ENCODE measurements around the gene YIPF6. TPM values are rescaled to one million over a fixed set of nuclear protein-coding genes. Genes with fewer than 3 reads are reported as not detected.

The YIPF6 gene
- total and polyA plus RNA-seq, 2 of the 13 experiments (the other 11 are each of a cell fraction or from before 2014, with no cell fraction given) = 37.8 to 43.6 TPM

- TF ChIP-seq ERF (CRISPR knock-in tag; IDR thresholded peaks at IDR 0.05) = no peak
- no peak for TF ChIP-seq CBX5 (CRISPR knock-in tag; IDR thresholded peaks at IDR 0.05; ENCODE audit: borderline replicate concordance)
- no peak for TF ChIP-seq GTF3A (CRISPR knock-in tag; conservative IDR thresholded peaks at IDR 0.05)
- no peak for TF ChIP-seq ZNF766 (CRISPR knock-in tag; IDR thresholded peaks at IDR 0.05; ENCODE audit: borderline replicate concordance)
- no peak for TF ChIP-seq PBX2 (CRISPR knock-in tag; IDR thresholded peaks at IDR 0.05)
- no peak for TF ChIP-seq SIN3A (IDR thresholded peaks at IDR 0.05; ENCODE audit: borderline replicate concordance, low read depth, low read length)
- no peak for TF ChIP-seq MLX (CRISPR knock-in tag; IDR thresholded peaks at IDR 0.05)
- TF ChIP-seq ZNF572 (CRISPR knock-in tag; IDR thresholded peaks at IDR 0.05) = no peak
- no peak for TF ChIP-seq HNF1A (IDR thresholded peaks at IDR 0.05; ENCODE audit: low read depth)
- no peak for TF ChIP-seq HNF1A (CRISPR knock-in tag; IDR thresholded peaks at IDR 0.05; ENCODE audit: borderline replicate concordance)
- no peak for TF ChIP-seq SMAD1 (CRISPR knock-in tag; IDR thresholded peaks at IDR 0.05; ENCODE audit: borderline replicate concordance, low read depth)
- no peak for TF ChIP-seq CTCF (CRISPR knock-in tag; IDR thresholded peaks at IDR 0.05)
- TF ChIP-seq CBX2 (IDR thresholded peaks at IDR 0.05; ENCODE audit: low read depth, low read length) = no peak
- no peak for TF ChIP-seq CBX2 (CRISPR knock-in tag; IDR thresholded peaks at IDR 0.05; ENCODE audit: low read depth)
- TF ChIP-seq ZBTB38 (CRISPR knock-in tag; IDR thresholded peaks at IDR 0.05) = no peak
- no peak for TF ChIP-seq TOE1 (CRISPR knock-in tag; IDR thresholded peaks at IDR 0.05)
- no peak for TF ChIP-seq ZSCAN9 (CRISPR knock-in tag; IDR thresholded peaks at IDR 0.05; ENCODE audit: borderline replicate concordance)
- TF ChIP-seq ZMYM3 (CRISPR knock-in tag; IDR thresholded peaks at IDR 0.05) = no peak
- H3K4me1 ChIP-seq (ENCODE audit: insufficient read depth, low read length) = peaks cover 23% of the 10 kb centered on the region
- BruUV-seq (replicated peaks) = no TSS peak
- H3K4me2 ChIP-seq (ENCODE audit: low read depth, low read length) = no peak overlapping the region
- no peaks in the 10 kb centered on the region for H3K79me2 ChIP-seq (ENCODE audit: insufficient read depth, low read length)
- H3K9me3 ChIP-seq (ENCODE audit: low read length) = no peaks in the 10 kb centered on the region
- H3K36me3 ChIP-seq (replicated peaks in 1 of 2; ENCODE audit: control insufficient read depth in 1 of 2, insufficient read depth in 2 of 2, low read length in 2 of 2) = no peaks in the 10 kb centered on the region
- no peak overlapping the region for H2AFZ ChIP-seq (ENCODE audit: low read length)
- H3K27me3 ChIP-seq (ENCODE audit: control insufficient read depth in 1 of 2, insufficient read depth in 2 of 2, low read length in 2 of 2) = no peaks in the 10 kb centered on the region
- DNase-seq (ENCODE audit: low spot score) (no peak), ATAC-seq (no peak), FAIRE-seq (no peak)
- in situ Hi-C loops (cut with HindIII; ENCODE audit: extremely low pct_ligation_motif_present, low pct_unique_long_range_greater_than_20kb) (no loop called here), intact Hi-C loops (cut with micrococcal nuclease; ENCODE audit: unreplicated experiment) (no loop called here)
- H3K9ac ChIP-seq (ENCODE audit: insufficient read depth, low read depth, low read length) = no peak overlapping the region
- CTCF ChIA-PET (ENCODE audit: low intra/inter-chr PET ratio, low total read pairs) = no interaction called here
- POLR2A ChIA-PET = no interaction called here
- H4K20me1 ChIP-seq (ENCODE audit: insufficient read depth, low read length) = no peaks in the 10 kb centered on the region
- no peak overlapping the region for H3K27ac ChIP-seq (ENCODE audit: extremely low read length, insufficient read depth, low read length)
- no peak overlapping the region for H3K4me3 ChIP-seq (replicated peaks in 1 of 3; ENCODE audit: insufficient read depth in 1 of 3, low read depth in 2 of 3, low read length in 3 of 3)
- WGBS (ENCODE audit: low lambda C conversion rate) = 100% methylated on average over 1 of the region's 1 CpG
Observed at GRCh38 chrX:68480969-68481368, 17.9 kb upstream of the YIPF6 start.

Measured in HepG2 (cell line).